PC-3 (cell line): ENCODE measurements around the gene CRB1. TPM values are rescaled to one million over a fixed set of nuclear protein-coding genes. Genes with fewer than 3 reads are reported as not detected.
A peak's percentile ranks its signal among the peaks of the same experiment; 100 is the strongest.

Experiments used
- ATAC-seq: fragments of 200-7000 bp; cut with Tn5 transposase; 2 replicates; pipeline ENCODE4 v1.9.1; 2020; ENCODE audit warnings: mild to moderate bottlenecking, moderate library complexity
- BruUV-seq: library from RNA; stranded (reverse); fragments of 400-500 nt; replicated peaks from 2 replicates; lab custom pipeline; 2021; lab: Mats Ljungman, UMichigan
- CTCF ChIA-PET: fragments of 300-600 bp; sonication (Branson Sonifier 250); formaldehyde crosslinking; loops from one replicate; lab custom pipeline; 2022; ENCODE audit warnings: antibody characterized with exemption; lab: Charles Lee
- POLR2A ChIA-PET: fragments of 300-600 bp; sonication (Branson Sonifier 250); formaldehyde crosslinking; loops from one replicate; lab custom pipeline; 2022; ENCODE audit warnings: antibody characterized with exemption; ENCODE audit not compliant: unreplicated experiment; lab: Charles Lee
- DNase-seq: peaks from one replicate; pipeline ENCODE4 v3.0.0-alpha.2; 2015
- H2AFZ ChIP-seq: fragments of 300-600 bp; sonication (generic); 2 replicates; pipeline ENCODE4 v1.6.0; 2016; ENCODE audit warnings: antibody characterized with exemption, low read length
- H3F3A ChIP-seq: fragments of 300-600 bp; sonication (generic); one replicate; pipeline ENCODE4 v1.6.0; 2017; ENCODE audit warnings: antibody characterized with exemption, low read length, control low read depth, mild to moderate bottlenecking; ENCODE audit not compliant: unreplicated experiment
- H3K27ac ChIP-seq: fragments of 300-600 bp; sonication (generic); 2 replicates; pipeline ENCODE4 v1.5.1; 2016; ENCODE audit warnings: mild to moderate bottlenecking, low read length
- H3K27me3 ChIP-seq: fragments of 300-600 bp; sonication (generic); 2 replicates; pipeline ENCODE4 v1.6.1; 2016; ENCODE audit warnings: low read length, mixed read lengths
- H3K36me3 ChIP-seq: fragments of 300-600 bp; sonication (generic); 2 replicates; pipeline ENCODE4 v1.6.1; 2016; ENCODE audit warnings: low read depth, mixed run types, low read length, mixed read lengths
- H3K4me1 ChIP-seq: fragments of 300-600 bp; sonication (generic); 2 replicates; pipeline ENCODE4 v1.5.1; 2016; ENCODE audit warnings: low read length; ENCODE audit not compliant: insufficient read depth
- H3K4me2 ChIP-seq: fragments of 300-600 bp; sonication (generic); 2 replicates; pipeline ENCODE4 v1.6.0; 2016; ENCODE audit warnings: low read length
- H3K4me3 ChIP-seq: fragments of 300-600 bp; sonication (generic); 2 replicates; pipeline ENCODE4 v1.5.1; 2016; ENCODE audit warnings: mild to moderate bottlenecking, low read length, mixed read lengths
- H3K79me2 ChIP-seq: fragments of 300-600 bp; sonication (generic); 2 replicates; pipeline ENCODE4 v1.6.1; 2017; ENCODE audit warnings: low read length, mixed read lengths
- H3K9ac ChIP-seq: fragments of 300-600 bp; sonication (generic); 2 replicates; pipeline ENCODE4 v1.6.0; 2016; ENCODE audit warnings: mild to moderate bottlenecking, low read length
- H3K9me2 ChIP-seq: fragments of 300-600 bp; sonication (generic); replicated peaks from 2 replicates; pipeline ENCODE4 v1.6.1; 2016; ENCODE audit warnings: mixed run types, low read length, mixed read lengths
- H3K9me3 ChIP-seq: fragments of 300-600 bp; sonication (generic); 2 replicates; pipeline ENCODE4 v1.6.1; 2016; ENCODE audit warnings: low read length, mixed read lengths
- H4K20me1 ChIP-seq: fragments of 300-600 bp; sonication (generic); 2 replicates; pipeline ENCODE4 v1.6.1; 2016; ENCODE audit warnings: low read length, mixed read lengths
- CTCF ChIP-seq: fragments of 300-600 bp; sonication (generic); conservative IDR thresholded peaks from 2 replicates; pipeline ENCODE4 v1.5.1; 2017; ENCODE audit warnings: antibody characterized with exemption, low read depth, mild to moderate bottlenecking, low read length
- EZH2 ChIP-seq: fragments of 300-600 bp; sonication (generic); IDR thresholded peaks from one replicate; pipeline ENCODE4 v1.6.1; 2017; ENCODE audit warnings: antibody characterized with exemption, mild to moderate bottlenecking, low read length; ENCODE audit not compliant: unreplicated experiment
- EZH2phosphoT487 ChIP-seq: fragments of 300-600 bp; sonication (generic); IDR thresholded peaks from 2 replicates; pipeline ENCODE4 v1.6.1; 2018; ENCODE audit warnings: mild to moderate bottlenecking, antibody characterized with exemption, low read length, borderline replicate concordance
- intact Hi-C: fragments of 100-400 bp; cut with micrococcal nuclease; formaldehyde crosslinking; loops from 2 replicates; pipeline ENCODE4 v1.9.0; 2023
- total RNA-seq: library from RNA; depleted of rRNA; stranded (reverse); fragments of >200 nt; gene quantifications from 2 replicates; pipeline ENCODE4 v1.2.3, GENCODE V29; 2014

Gene CRB1
- total RNA-seq, 1 experiment from 2014 or later: 0.07 TPM

DNA sequence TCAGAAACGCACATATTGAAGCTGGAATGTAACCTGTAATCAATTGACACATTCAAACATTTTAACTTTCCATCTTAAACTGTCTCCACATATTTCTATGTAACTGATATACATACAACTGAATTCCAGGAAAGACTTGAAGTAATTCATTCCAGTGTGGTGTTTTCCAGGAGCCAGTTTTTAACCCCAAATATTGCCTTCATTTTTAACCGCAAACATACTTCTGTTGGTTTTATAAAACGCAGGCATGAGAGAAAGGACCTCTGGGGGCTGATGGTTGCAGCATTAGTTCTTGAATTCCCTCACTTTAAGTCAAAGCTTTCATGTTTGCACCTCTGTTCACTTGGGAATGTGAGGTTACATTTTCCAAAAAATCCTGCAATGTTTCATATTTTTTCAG lies 204.1 kb downstream of the CRB1 start:
- DNase-seq (no peak), ATAC-seq (no peak)
- H3F3A ChIP-seq: no peaks in the 10 kb centered on the region
- H3K4me3 ChIP-seq: no peak overlapping the region
- no peaks in the 10 kb centered on the region for H3K36me3 ChIP-seq
- H4K20me1 ChIP-seq: no peaks in the 10 kb centered on the region
- no peaks in the 10 kb centered on the region for H3K27me3 ChIP-seq
- no peaks in the 10 kb centered on the region for H3K9me2 ChIP-seq
- H3K4me1 ChIP-seq: no peaks in the 10 kb centered on the region
- intact Hi-C loops: no loop called here
- no TSS peak for BruUV-seq
- no peaks in the 10 kb centered on the region for H3K79me2 ChIP-seq
- ChIA-PET CTCF (interaction anchor here (0.7 kb wide), 1 partner anchor 415 kb away, joined by 3 read pairs; no protein-coding TSS in a partner anchor), POLR2A (no interaction called here)
- TF ChIP-seq EZH2phosphoT487 (no peak), CTCF (no peak), EZH2 (no peak)
- no peaks in the 10 kb centered on the region for H3K9me3 ChIP-seq
- no peak overlapping the region for H3K27ac ChIP-seq
- H3K4me2 ChIP-seq: no peak overlapping the region
- H3K9ac ChIP-seq: no peak overlapping the region
- H2AFZ ChIP-seq: no peak overlapping the region

DNA sequence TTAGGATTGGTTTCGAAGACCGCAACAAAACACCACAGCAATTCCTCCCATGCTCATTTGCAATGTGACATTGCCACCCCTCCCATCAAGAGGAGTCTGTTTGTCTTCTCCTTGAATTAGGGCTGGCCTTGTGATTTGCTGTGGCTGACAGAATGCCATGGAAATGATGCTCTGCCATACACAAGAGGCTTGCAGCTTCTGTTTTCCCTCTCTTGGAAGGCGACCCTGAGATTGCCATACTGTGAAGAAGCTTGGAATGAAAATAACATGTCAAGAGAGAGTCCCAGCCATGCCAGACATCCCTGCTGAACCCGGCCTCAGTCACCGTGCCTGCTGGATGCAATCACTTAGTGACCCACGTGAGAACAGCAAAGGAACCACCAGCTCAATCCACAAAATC lies 212.4 kb downstream of the CRB1 start:
- Histone ChIP-seq H3K4me1 (no peaks in the 10 kb centered on the region), H3K9me3 (no peaks in the 10 kb centered on the region), H3K36me3 (no peaks in the 10 kb centered on the region), H3F3A (no peaks in the 10 kb centered on the region), H3K9ac (no peak overlapping the region), H4K20me1 (no peaks in the 10 kb centered on the region), H3K27me3 (no peaks in the 10 kb centered on the region), H3K4me2 (no peak overlapping the region), H3K27ac (no peak overlapping the region), H3K4me3 (no peak overlapping the region), H2AFZ (no peak overlapping the region), H3K79me2 (no peaks in the 10 kb centered on the region), H3K9me2 (no peaks in the 10 kb centered on the region)
- intact Hi-C loops: no loop called here
- CTCF ChIA-PET: no interaction called here
- no peak for TF ChIP-seq EZH2phosphoT487
- ATAC-seq (no peak), DNase-seq (no peak)
- no TSS peak for BruUV-seq
- POLR2A ChIA-PET: no interaction called here

DNA sequence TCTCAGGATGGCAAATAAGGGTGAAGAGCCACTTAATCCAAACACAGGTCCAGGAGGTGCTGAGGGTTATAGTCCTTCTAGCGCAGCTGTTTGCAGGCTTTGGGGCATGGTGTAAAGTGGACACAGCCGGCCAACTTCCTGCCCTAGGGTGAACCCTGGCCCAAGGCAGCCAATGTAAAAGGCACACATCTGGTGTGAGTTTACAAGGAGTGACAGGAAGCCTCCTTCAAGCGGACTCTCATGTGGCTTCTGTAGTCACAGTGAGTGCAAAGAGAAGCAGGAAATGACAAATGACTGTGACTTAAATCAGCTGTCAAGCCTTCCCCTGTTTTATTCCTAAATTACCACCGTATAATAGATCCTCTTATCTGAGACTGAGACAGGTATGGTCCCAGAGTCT lies 213.0 kb downstream of the CRB1 start:
- CTCF ChIA-PET: no interaction called here
- no TSS peak for BruUV-seq
- DNase-seq (no peak), ATAC-seq (peak; percentile 37)
- no peaks in the 10 kb centered on the region for H3K36me3 ChIP-seq
- H3K27ac ChIP-seq: no peak overlapping the region
- H4K20me1 ChIP-seq: no peaks in the 10 kb centered on the region
- TF ChIP-seq CTCF (no peak), EZH2phosphoT487 (no peak), EZH2 (no peak)
- no peaks in the 10 kb centered on the region for H3K9me2 ChIP-seq
- H3F3A ChIP-seq: no peaks in the 10 kb centered on the region
- H3K4me3 ChIP-seq: no peak overlapping the region
- H3K4me2 ChIP-seq: no peak overlapping the region
- intact Hi-C loops: no loop called here
- H3K79me2 ChIP-seq: no peaks in the 10 kb centered on the region
- POLR2A ChIA-PET: no interaction called here
- no peak overlapping the region for H3K9ac ChIP-seq
- 0 out of 2 replicates have a peak, but pooled peaks cover 6% of the 10 kb centered on the region for H3K4me1 ChIP-seq
- no peaks in the 10 kb centered on the region for H3K9me3 ChIP-seq
- no peaks in the 10 kb centered on the region for H3K27me3 ChIP-seq
- no peak overlapping the region for H2AFZ ChIP-seq
